HL-60 (cell line): ENCODE measurements around the gene DIP2C.
"Not testable (repeated sequence)": the region's sequence is repeated elsewhere in the genome, so short reads cannot be mapped to it uniquely, and the experiment has no call there.

Source experiments
- DNase-seq, 2 experiments: peaks; one replicate each; pipeline ENCODE4 v3.0.0-alpha.2; 2010 to 2020; ENCODE audit warnings: low read depth in 1 of 2, low spot score in 1 of 2
- H3K27ac ChIP-seq: fragments of 250-450 bp; sonication (Bioruptor Pico); replicated peaks from 2 replicates; pipeline ENCODE4 v1.5.1; 2020; ENCODE audit warnings: mild to moderate bottlenecking, moderate library complexity
- H3K27me3 ChIP-seq: fragments of 250-450 bp; sonication (Bioruptor Pico); 2 replicates; pipeline ENCODE4 v1.5.1; 2021; ENCODE audit warnings: mild to moderate bottlenecking, moderate library complexity; ENCODE audit not compliant: insufficient read depth, poor library complexity, severe bottlenecking
- H3K4me3 ChIP-seq: replicated peaks from 2 replicates; pipeline ENCODE4 v1.5.1; 2011; ENCODE audit warnings: mild to moderate bottlenecking, control low read depth, low read length; ENCODE audit not compliant: insufficient read depth
- CTCF ChIP-seq: IDR thresholded peaks from one replicate; pipeline ENCODE4 v1.5.1; 2011; ENCODE audit warnings: low read length, control low read depth, inconsistent platforms; ENCODE audit not compliant: insufficient read depth
- GABPA ChIP-seq: IDR thresholded peaks from 2 replicates; pipeline ENCODE4 v1.6.1; 2012; ENCODE audit warnings: low read depth
- POLR2AphosphoS5 ChIP-seq: IDR thresholded peaks from 2 replicates; pipeline ENCODE4 v1.6.1; 2012; ENCODE audit warnings: low read depth
- SPI1 ChIP-seq: IDR thresholded peaks from 2 replicates; pipeline ENCODE4 v1.6.1; 2012; ENCODE audit warnings: low read depth, mild to moderate bottlenecking, borderline replicate concordance
- TF ChIP-seq, protein P1 (sequence below): IDR thresholded peaks from 2 replicates; pipeline ENCODE4 v1.6.1; 2012; ENCODE audit warnings: low read depth; ENCODE audit not compliant: insufficient replicate concordance

The DIP2C gene

GRCh38 chr10:680745-681144, 8.7 kb downstream of the DIP2C start:
- no peak overlapping the region for H3K27ac ChIP-seq
- no peak for TF ChIP-seq GABPA
- H3K4me3 ChIP-seq, result no peak overlapping the region
- no peaks in the 10 kb centered on the region for H3K27me3 ChIP-seq
- DNase-seq, result no peak

- H3K27ac ChIP-seq, result no peak overlapping the region
- TF ChIP-seq SPI1, result no peak
- TF ChIP-seq, protein P1, sequence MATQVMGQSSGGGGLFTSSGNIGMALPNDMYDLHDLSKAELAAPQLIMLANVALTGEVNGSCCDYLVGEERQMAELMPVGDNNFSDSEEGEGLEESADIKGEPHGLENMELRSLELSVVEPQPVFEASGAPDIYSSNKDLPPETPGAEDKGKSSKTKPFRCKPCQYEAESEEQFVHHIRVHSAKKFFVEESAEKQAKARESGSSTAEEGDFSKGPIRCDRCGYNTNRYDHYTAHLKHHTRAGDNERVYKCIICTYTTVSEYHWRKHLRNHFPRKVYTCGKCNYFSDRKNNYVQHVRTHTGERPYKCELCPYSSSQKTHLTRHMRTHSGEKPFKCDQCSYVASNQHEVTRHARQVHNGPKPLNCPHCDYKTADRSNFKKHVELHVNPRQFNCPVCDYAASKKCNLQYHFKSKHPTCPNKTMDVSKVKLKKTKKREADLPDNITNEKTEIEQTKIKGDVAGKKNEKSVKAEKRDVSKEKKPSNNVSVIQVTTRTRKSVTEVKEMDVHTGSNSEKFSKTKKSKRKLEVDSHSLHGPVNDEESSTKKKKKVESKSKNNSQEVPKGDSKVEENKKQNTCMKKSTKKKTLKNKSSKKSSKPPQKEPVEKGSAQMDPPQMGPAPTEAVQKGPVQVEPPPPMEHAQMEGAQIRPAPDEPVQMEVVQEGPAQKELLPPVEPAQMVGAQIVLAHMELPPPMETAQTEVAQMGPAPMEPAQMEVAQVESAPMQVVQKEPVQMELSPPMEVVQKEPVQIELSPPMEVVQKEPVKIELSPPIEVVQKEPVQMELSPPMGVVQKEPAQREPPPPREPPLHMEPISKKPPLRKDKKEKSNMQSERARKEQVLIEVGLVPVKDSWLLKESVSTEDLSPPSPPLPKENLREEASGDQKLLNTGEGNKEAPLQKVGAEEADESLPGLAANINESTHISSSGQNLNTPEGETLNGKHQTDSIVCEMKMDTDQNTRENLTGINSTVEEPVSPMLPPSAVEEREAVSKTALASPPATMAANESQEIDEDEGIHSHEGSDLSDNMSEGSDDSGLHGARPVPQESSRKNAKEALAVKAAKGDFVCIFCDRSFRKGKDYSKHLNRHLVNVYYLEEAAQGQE, result no peak
- TF ChIP-seq POLR2AphosphoS5, result no peak
- TF ChIP-seq CTCF, result no peak
- TF ChIP-seq GABPA, result no peak
- no peaks in the 10 kb centered on the region for H3K27me3 ChIP-seq
- no peak for DNase-seq
- H3K4me3 ChIP-seq, result no peak overlapping the region
These were observed 9.3 kb downstream of the DIP2C start for GRCh38 chr10:680146-680545.

DNA sequence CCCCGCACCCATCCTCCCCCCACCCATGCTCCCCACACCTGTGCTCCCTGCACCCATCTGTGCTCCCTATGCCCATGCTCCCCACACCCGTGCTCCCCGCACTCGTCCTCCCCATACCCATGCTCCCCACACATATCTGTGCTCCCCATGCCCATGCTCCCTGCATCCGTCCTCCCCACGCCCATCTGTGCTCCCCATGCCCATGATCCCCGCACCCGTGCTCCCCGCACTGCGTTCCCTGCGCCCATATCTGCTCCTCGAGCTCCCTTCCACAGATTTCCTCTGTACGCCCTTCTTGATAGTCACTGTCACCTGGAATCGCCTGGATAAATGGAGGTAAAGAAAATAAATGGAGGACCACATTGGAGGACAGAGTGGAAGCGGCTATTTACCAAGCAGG, 9.9 kb downstream of the DIP2C start:
- H3K27ac ChIP-seq, result no peak overlapping the region
- DNase-seq, result no peak
- TF ChIP-seq, protein P1, result no peak
- TF ChIP-seq CTCF (no peak), POLR2AphosphoS5 (no peak), SPI1 (no peak), GABPA (no peak)
- H3K27me3 ChIP-seq, result no peaks in the 10 kb centered on the region
- H3K4me3 ChIP-seq, result no peak overlapping the region

GRCh38 chr10:678662-679005, 10.8 kb downstream of the DIP2C start:
- not testable (repeated sequence) for DNase-seq, H3K4me3 ChIP-seq, H3K27ac ChIP-seq, H3K27me3 ChIP-seq

DNA sequence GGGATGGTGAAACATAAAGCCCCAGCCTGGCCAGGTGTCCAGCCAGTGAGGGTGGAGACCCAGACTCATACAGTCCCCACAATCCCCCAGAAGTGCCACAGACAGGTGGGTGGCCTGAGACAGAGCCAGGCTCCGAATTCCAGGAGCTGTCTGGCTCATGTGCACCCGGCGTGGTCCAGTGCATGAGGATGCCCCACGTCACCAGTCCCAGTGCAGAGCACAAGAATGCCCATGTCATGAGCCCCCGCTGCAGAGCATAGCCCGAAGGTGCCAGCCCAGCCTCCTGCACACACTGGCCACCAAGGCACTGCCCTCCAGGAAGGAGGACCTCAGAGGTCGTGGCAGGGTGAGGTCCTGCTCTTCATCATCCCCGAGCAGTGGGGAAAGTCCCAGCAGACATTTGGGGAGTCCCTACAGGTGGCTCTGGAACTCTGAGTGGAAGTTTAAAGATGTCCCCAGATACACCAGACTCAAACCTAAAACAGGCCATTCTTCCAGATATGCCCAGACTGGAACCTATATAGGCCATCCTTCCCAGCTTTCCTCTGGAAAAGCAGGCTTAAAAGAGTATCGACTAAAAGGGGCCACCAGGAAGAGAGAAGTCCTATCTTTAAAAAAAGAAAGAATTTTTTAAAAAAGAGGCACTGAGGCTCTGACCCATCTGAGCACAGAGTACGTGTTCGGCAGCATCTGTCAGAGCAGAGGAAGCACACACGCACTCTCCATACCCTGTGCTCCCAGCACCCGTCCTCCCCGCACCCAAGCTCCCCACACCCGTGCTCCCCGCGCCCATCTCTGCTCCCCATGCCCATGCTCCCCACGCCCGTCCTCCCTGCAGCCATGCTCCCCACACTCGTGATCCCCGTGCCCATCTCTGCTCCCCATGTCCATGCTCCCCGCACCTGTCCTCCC, 11.5 kb downstream of the DIP2C start:
- TF ChIP-seq SPI1 (no peak), POLR2AphosphoS5 (no peak)
- Histone ChIP-seq H3K4me3 (no peak overlapping the region), H3K27me3 (no peaks in the 10 kb centered on the region), H3K27ac (no peak overlapping the region)
- DNase-seq, result no peak
